KMS-11 (cell line): ENCODE measurements around the gene KCTD13.
"Not testable (repeated sequence)": the region's sequence is repeated elsewhere in the genome, so short reads cannot be mapped to it uniquely, and the experiment has no call there.

ENCODE experiments used
- H2AFZ ChIP-seq: fragments of 200-600 bp; sonication (generic); 2 replicates; pipeline ENCODE4 v1.6.1; 2016; ENCODE audit warnings: antibody characterized with exemption, mixed run types, low read depth
- H3K27ac ChIP-seq: fragments of 200-600 bp; sonication (generic); 2 replicates; pipeline ENCODE4 v1.6.1; 2016; ENCODE audit warnings: mild to moderate bottlenecking, mixed run types
- H3K27me3 ChIP-seq: fragments of 200-600 bp; sonication (generic); 2 replicates; pipeline ENCODE4 v1.6.1; 2017; ENCODE audit warnings: mild to moderate bottlenecking, low read depth, mixed run types, moderate library complexity; ENCODE audit not compliant: insufficient read depth
- H3K36me3 ChIP-seq: fragments of 200-600 bp; sonication (generic); 2 replicates; pipeline ENCODE4 v1.6.1; 2017; ENCODE audit warnings: mild to moderate bottlenecking, mixed run types; ENCODE audit not compliant: insufficient read depth
- H3K4me1 ChIP-seq: fragments of 200-600 bp; sonication (generic); 2 replicates; pipeline ENCODE4 v1.6.1; 2016; ENCODE audit warnings: mild to moderate bottlenecking, low read depth, mixed run types; ENCODE audit not compliant: poor library complexity, severe bottlenecking
- H3K4me2 ChIP-seq: fragments of 200-600 bp; sonication (generic); 2 replicates; pipeline ENCODE4 v1.7.0; 2016; ENCODE audit warnings: mild to moderate bottlenecking, mixed run types
- H3K4me3 ChIP-seq: fragments of 200-600 bp; sonication (generic); IDR thresholded peaks from 2 replicates; pipeline ENCODE4 v1.6.1; 2017; ENCODE audit warnings: low read depth, low read length, mixed read lengths; ENCODE audit not compliant: insufficient read depth
- H3K79me2 ChIP-seq: fragments of 200-600 bp; sonication (generic); 2 replicates; pipeline ENCODE4 v1.6.1; 2016; ENCODE audit warnings: low read depth, mixed run types; ENCODE audit not compliant: insufficient read depth
- H3K9ac ChIP-seq: fragments of 200-600 bp; sonication (generic); 2 replicates; pipeline ENCODE4 v1.6.1; 2016; ENCODE audit warnings: mild to moderate bottlenecking, mixed run types
- H4K20me1 ChIP-seq: fragments of 200-600 bp; sonication (generic); 2 replicates; pipeline ENCODE4 v1.6.1; 2016; ENCODE audit warnings: mild to moderate bottlenecking, mixed run types; ENCODE audit not compliant: insufficient read depth
- CTCF ChIP-seq: fragments of 200-600 bp; sonication (generic); conservative IDR thresholded peaks from 2 replicates; pipeline ENCODE4 v1.6.1; 2017; ENCODE audit warnings: low read depth, mild to moderate bottlenecking, antibody characterized with exemption, low read length, moderate library complexity, mixed read lengths

Gene KCTD13

GRCh38 chr16:29910819-29911675, 15.0 kb downstream of the KCTD13 start:
- H3K36me3 ChIP-seq = no peaks in the 10 kb centered on the region
- H2AFZ ChIP-seq = no peak overlapping the region
- H3K4me2 ChIP-seq = no peak overlapping the region
- no peak overlapping the region for H3K27ac ChIP-seq
- no peaks in the 10 kb centered on the region for H3K79me2 ChIP-seq
- no peaks in the 10 kb centered on the region for H3K4me1 ChIP-seq
- H3K9ac ChIP-seq = no peak overlapping the region
- H3K27me3 ChIP-seq = no peaks in the 10 kb centered on the region
- H3K4me3 ChIP-seq = no peak overlapping the region
- no peak for TF ChIP-seq CTCF
- H4K20me1 ChIP-seq = no peaks in the 10 kb centered on the region

- not testable (repeated sequence) for H3K36me3 ChIP-seq, H3K79me2 ChIP-seq, H3K4me3 ChIP-seq, H4K20me1 ChIP-seq, H3K4me2 ChIP-seq, H3K27me3 ChIP-seq, H2AFZ ChIP-seq, H3K4me1 ChIP-seq, H3K27ac ChIP-seq, H3K9ac ChIP-seq
Observed at GRCh38 chr16:29909851-29910250, 16.2 kb downstream of the KCTD13 start.

GRCh38 chr16:29909391-29909790, 16.6 kb downstream of the KCTD13 start:
- Histone ChIP-seq H3K4me3 (no peak overlapping the region), H2AFZ (no peak overlapping the region), H3K36me3 (no peaks in the 10 kb centered on the region), H3K9ac (no peak overlapping the region), H3K4me1 (no peaks in the 10 kb centered on the region), H4K20me1 (no peaks in the 10 kb centered on the region), H3K79me2 (no peaks in the 10 kb centered on the region), H3K27ac (no peak overlapping the region), H3K27me3 (no peaks in the 10 kb centered on the region), H3K4me2 (no peak overlapping the region)
- no peak for TF ChIP-seq CTCF

GRCh38 chr16:29908719-29909220, 17.3 kb downstream of the KCTD13 start:
- no peak overlapping the region for H3K9ac ChIP-seq
- no peak overlapping the region for H3K27ac ChIP-seq
- H4K20me1 ChIP-seq = no peaks in the 10 kb centered on the region
- no peak overlapping the region for H2AFZ ChIP-seq
- no peak for TF ChIP-seq CTCF
- H3K79me2 ChIP-seq = no peaks in the 10 kb centered on the region
- no peaks in the 10 kb centered on the region for H3K4me1 ChIP-seq
- H3K4me2 ChIP-seq = no peak overlapping the region
- H3K4me3 ChIP-seq = no peak overlapping the region
- H3K27me3 ChIP-seq = no peaks in the 10 kb centered on the region
- no peaks in the 10 kb centered on the region for H3K36me3 ChIP-seq

- TF ChIP-seq CTCF = no peak
- H3K4me3 ChIP-seq = no peak overlapping the region
- no peak overlapping the region for H2AFZ ChIP-seq
- no peaks in the 10 kb centered on the region for H3K36me3 ChIP-seq
- H3K9ac ChIP-seq = no peak overlapping the region
- no peaks in the 10 kb centered on the region for H3K4me1 ChIP-seq
- H4K20me1 ChIP-seq = no peaks in the 10 kb centered on the region
- H3K4me2 ChIP-seq = no peak overlapping the region
- H3K79me2 ChIP-seq = no peaks in the 10 kb centered on the region
- H3K27me3 ChIP-seq = no peaks in the 10 kb centered on the region
- H3K27ac ChIP-seq = no peak overlapping the region
Observed at GRCh38 chr16:29907973-29908372, 18.1 kb downstream of the KCTD13 start.
